Fibroblast of skin of back (primary cell): ENCODE data around the gene FAM72A.
A peak's percentile ranks its signal among the peaks of the same experiment; 100 is the strongest.
"Not testable (repeated sequence)": the region's sequence is repeated elsewhere in the genome, so short reads cannot be mapped to it uniquely, and the experiment has no call there.

Experiments
- DNase-seq: peaks from one replicate; pipeline ENCODE4 v3.0.0-alpha.2; 2013

Gene FAM72A

DNA sequence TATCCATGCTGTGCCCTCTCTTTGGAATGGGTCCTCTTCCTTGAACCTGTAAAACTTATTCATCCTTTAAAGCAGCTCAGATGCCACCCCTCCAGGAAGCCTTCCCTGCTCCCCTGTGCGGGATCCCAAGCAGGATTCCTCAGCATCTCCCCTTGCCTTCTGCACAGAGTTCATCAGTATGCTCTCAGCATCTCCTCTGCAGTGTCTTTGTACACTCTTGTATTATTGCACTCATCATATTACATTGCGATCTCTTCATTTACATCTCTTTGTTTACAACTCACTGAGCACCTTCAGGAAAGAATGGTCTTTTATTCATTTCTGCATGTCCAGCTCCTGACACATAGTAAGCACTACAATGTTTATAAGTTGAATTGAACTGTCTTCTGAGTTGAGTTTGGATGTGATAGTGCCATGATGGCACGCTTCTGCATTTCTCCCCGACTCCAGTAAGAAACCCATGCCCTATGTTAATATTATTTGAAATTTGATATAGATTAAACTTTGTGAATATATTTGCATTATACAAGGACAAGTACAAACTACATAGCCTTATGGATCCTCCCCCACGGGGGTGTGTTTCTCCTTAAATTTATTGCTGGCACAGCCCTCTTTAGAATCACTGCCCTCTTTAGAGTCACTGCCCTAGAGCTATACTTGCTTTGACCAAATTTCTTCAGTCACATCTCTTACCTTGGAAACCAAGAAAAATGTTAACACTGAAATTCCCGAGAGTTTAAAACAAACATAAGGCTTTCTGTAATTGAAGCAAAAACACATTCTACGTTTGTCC, 13.2 kb upstream of the FAM72A start:
- DNase-seq: not testable (repeated sequence)

DNA sequence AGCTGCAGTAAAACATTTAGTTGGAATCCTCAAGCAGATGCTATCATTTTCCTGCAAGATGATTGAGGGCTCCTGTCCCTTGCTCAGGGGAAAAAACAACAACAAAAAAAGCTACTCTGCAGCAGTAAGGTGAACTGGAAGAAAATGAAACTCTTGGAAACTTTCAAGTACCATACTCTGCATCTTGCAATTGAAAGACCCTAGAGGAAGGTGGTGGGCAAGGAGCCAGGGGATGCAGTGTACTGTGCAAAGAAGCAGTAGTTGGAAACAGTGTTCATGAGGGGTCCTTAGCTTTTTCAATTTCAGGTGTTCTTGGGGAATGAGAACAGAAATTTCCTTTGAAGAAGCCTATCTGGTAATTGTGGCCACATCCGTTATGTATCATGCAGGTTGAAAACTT, 8.2 kb upstream of the FAM72A start:
- not testable (repeated sequence) for DNase-seq

DNA sequence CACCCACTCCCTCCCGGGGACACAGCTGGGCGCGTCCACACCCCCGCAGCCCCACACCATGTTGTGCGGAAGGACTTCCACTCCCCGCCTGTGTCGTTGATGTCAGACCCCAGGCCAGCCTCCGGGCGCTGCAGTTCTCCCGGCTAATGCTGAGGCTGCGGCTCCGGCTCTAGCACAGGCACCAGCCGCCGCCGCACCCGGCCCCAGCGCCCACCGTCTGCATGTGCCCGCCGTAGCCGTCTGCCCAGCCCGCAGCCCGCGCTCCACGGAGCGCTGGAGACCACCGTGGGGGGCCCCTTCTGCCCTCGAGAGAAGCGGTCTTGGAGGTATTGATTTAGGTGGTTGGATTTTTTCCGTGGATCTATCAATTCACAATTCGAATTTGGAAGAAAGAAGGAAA, 2.9 kb upstream of the FAM72A start:
- DNase-seq: not testable (repeated sequence)

DNA sequence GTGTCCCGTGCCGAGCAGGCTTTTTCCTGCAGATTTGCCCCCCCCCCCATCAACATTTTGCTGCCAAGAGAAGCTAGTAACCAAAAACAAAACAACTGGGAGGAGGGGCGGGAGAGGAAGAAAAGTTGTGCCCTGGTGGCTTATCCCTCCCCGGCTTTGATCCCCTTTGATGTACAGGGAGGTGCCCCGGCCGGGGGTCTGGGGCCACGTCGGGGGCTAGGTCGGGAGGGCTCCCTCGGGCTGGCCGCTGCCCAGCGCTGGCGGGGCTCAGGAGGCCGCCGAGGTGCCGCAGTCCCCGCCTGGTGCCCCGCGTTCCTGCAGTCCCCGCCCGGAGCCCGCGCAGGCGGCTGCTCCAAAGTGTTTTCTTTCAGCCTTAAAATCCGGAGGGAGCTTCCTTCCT, 2.2 kb upstream of the FAM72A start:
- peak; percentile 12 for DNase-seq

DNA sequence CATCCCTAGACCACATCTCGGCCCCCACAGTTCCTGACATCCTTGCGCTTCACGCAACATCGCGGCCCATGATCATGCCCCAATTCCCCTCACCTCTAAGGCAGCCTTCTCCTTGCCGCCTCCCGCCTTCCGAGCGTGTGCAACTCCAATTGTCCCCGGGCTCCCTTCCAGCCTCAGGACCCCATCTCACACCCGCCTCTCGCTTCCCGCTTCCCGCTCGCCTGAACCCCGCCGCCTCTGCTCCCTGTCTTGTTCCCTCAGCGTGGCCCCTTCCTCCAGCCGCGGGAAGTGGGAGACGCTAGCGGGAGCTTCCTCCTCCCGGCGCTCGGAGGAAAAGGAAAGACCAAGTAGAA, 1.5 kb upstream of the FAM72A start:
- DNase-seq: not testable (repeated sequence)

DNA sequence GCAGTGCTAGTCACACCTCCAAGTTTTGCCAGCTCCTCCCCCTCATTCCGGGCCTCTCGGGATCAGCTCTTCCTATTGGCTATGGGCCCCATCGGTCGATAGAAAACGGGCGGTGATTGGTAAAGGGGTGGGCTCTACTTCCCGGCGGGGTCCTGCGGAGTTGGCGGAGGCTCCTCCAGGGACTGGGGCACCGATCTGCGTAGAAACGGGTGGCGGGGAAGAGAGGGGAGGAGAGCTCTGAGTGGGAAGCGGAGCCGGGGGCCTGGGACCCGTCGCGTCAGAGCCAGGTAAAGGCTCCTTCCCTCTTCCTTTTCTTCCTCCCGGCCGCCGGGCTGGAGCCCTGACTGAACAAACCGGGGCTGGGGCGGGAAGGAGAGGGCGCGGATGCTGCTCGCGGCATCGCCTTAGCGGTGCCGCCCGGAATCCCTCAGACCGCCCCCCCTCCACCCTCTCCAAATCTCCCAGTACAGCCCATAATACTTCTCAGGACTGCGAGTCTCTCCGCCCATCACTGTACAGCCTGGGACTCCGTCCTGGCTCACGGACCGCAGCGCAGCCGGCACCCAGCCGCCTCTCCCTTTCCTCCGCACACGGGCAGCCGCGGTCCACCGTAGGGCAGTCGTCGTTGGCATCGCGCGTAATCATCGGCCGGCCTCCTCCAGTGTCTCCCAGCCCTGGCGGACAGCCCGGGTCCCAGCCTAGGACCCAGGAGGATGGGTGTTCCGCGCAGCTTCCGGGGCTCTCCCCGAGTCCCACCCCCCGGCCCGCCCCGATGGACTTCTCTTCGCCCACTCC, 922 bp upstream of the FAM72A start, which contains the start of gene SRGAP2:
SRGAP2 (plus strand) TSS at position 178 of the 795 bp plus-strand sequence. CDS start 2,430 bp downstream, outside the sequence.
- DNase-seq: peak; percentile 62

DNA sequence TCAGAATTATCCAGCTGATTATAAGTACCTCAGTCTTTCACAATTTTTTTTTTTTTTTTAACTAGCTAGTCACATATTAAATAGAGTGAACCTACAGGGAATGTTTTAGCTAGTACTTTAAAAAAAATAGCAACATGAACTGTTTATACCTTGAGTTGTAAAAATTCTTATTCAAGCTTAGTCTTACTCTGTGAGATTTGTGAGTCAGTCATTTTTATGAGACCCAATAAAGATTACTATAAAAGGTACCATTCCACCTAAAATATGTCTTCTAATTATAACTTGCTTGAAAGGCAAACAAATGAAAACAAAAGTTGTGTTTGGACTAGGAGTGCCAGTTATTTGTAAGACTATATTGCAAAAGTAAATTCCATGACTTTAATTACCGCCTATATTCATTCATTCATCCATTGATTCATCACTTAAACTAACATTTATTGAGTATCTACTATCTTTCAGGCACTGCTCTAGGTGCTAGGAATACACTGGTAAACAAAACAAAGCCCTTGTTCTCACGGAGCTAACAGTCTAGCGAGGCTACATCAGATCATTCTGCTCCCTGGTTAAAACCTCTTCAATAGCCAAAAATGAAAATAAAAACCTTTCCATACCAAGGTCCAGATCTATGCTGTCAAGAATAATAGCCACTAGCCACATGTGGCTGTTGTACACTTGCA, 5.8 kb downstream of the FAM72A start:
- not testable (repeated sequence) for DNase-seq

DNA sequence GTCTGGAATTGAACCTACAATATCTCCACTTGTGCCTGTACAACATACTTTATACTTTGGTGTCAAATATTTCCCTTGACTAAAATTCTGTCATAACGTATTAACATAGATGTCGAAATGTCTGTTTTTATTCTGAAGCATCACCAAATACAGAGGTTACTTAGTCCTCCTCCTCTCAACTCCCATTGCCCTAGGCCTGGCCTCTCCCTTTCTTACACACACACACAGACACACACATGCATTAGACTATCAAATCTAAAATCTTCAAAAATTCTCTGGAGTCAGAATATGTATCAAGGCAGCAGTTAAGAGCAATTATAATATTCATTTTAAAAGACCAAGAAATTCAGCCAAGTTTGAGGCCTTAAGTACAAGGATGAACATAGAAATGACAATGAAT, 7.5 kb downstream of the FAM72A start:
- DNase-seq: not testable (repeated sequence)

DNA sequence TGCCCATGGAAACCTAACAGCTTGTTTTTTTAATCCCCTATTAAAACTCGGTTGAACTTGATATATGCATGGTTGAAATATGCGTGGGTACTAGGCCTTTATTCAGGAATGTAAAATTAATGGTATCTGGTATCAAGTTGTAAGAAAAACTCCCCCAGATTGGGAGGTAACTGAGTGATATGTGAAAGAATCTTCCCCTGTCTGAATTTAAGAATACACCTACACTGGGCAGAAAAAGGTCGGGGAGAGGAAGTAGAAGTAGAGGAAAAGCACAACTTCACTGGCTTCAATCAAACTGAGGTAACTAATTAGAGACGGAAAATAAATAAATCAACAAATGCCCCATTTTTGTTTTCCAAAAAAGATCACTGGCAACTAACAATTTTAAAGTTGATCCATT, 15.8 kb downstream of the FAM72A start:
- not testable (repeated sequence) for DNase-seq

DNA sequence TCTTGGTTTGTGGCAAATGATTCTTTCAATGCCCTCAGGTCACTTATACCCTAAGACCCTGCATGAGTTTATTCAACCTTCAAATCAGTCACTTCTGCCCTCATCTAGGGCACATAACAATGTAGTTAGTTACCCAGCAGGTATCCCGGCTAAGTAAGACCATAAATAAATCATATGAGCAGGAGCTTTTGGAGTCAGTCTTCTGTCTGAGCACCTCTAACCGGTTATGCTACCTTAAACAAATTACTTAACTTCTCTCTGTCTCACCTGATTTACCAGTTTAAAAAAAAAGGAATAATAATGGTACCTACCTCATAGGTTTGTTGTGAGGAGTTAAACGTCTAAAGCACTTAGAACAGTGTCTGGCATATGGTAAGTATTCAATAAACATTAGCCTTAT, 16.9 kb downstream of the FAM72A start:
- DNase-seq: not testable (repeated sequence)

DNA sequence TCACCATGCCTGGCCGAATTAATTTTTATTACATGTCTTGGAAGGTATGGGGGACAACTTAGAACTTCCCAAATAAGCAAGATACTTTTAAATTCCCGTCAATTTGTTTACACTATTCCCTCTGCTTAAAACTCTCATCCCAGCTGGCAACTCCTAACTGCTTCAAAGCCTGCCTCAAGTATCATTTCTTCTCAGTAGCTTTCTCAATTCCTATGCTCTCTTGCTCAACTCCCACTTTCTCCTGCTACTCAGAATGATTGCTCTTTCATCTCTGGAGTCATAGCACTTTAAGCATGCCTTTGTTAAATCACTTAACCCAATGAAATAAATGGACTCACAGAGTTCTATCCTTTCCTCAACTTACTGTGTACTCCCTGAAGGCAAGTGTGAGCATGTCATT, 18.9 kb downstream of the FAM72A start:
- DNase-seq: not testable (repeated sequence)

DNA sequence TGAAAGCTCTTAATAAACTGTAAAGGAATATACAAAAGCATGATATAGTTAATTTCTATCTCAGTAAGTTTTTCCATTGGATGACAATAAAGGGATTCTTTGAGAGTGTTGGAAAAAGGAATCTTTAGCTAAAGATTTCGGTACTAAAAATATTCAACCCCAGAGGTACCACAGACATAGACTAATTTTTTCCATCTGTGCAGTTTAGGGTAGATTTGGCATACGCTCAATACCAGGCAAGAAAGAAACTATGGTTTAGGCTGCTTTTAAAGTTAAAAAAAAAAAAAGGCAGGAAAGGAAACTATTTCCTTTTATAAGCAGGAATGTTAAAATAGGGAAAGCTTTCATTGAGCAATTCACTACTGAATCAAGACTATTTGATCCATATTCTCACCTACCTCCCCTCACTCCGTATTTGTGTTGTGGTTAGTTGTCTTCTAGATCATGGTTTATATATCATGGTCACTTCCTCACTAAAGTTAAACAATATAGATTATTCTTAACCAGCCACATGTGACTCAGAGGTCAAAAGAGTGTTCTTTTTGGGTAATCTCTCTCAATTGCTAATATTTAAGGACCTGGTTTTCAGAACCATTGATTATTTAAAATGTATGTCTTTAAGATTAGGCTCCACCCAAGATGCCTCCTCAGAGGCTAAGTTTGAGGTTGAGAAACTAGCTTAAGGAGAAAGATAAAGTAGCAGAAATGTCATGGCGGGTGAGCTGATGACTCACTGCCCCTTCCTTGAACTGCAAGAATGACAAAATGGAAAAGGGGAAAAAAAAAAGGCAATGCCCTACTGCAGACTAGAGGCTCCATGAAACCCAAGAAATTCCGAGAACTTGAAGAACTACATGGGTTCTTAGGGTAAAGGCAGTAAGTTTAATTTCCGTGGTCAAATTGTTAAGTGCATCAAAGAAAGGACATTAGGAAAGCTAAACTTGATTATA, 20.0 kb downstream of the FAM72A start:
- peak; percentile 42 for DNase-seq

DNA sequence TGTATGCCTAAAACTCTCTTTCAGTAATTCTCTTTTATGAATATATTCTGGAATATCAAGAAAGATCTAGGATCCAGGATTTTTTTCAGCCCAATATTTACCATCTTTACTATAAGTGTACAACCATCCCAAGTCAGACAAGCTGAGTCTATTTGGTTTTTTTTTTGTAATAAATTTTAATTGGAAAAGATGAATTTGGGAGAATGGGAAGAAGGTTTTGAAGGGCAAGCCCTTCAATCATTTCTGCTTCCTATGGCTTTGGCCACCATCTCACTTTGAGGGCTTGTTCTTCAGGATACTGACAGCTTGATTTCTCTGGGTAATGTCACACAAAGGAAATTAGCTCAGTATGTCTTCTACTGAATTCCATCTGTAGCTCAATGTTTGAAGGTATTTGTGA, 23.0 kb downstream of the FAM72A start:
- DNase-seq: not testable (repeated sequence)

DNA sequence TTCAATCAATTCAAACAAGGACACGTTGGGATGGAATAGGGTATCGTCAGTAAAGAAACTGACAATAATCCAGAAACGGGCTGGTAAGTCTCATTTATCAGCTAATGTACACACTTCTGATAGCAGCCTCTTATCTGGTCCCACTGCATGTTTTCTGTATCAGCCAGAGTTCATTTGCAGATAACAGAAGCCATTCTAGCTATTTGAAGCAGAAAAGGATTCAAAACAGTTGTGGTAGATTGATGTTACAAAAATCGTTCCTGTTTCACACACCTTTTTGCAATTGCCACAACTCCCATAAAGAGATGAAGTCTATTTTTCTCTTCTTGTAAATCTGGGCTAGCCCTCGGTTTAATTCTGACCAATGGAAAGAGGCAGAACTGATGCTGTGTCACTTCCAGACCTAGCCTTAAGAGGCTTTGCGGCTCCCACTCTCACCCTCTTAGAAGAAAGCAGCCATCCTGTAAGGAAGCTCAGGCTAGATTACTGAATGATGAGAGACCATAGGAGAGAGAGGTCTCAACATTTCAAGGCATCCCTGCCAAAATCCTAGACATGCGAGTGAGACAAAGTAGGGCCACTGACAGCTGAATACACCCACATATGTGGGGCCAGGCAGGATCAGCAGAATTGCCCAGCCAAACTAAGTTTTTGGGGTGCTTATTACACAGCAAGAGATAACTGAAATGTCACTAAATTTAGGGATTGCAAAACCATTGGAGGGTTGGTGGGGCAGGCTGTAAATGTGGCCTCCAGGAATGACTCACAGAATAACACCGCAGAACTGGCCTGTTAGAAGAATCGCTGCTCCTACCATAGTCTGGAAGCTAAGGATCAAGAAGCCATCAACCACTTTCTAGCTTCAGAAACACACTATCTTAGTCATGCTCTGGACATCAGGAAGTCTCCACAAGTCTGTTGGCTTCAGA, 24.3 kb downstream of the FAM72A start:
- peak; percentile 44 for DNase-seq

DNA sequence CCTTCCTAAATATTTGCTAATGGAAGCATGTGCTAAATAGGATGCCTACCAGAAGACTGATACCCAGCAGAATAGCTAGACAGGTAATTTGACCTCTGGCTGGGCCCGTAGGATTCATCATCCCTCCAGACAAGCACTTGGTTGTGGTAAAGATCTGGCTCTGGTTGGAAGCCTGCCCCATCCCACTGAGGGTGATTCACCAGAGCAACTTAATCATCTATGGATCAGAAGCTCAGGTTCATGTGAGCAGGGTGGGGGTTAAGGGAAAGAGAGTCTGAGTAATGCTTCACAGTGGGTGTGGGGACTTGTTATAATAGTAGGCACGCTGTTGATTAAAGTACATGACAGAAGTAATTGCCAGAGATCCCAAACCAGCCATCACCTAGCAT, 26.5 kb downstream of the FAM72A start:
- not testable (repeated sequence) for DNase-seq

DNA sequence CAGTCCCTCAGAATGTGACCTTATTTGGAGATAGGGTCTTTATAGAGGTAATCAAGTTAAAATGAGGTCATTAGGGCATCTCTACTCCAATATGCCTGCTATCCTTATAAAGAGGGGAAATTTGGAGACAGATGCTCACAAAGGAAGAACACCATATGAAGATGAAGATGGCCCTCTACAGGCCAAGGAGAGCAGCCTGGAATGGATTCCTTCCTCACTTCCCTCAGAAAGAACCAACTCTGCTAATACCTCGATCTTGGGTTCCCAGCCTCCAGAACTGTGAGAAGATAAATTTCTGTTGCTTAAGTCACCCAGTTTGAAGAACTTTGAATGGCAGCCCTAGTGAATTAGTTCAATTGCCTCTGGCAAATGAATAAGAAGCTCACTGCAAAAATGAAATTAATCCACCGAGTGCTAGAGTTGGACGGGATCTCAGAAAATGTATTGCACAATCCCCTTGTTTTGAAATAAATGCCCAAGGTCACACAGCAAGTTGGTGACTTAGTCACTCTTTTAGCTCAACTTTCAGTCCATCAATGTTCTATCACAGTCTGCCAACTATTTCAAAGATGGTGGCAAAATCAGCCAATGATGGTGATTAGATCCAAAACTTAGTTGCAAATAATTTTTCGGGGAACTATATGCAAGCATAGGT, 27.1 kb downstream of the FAM72A start:
- peak; percentile 2 for DNase-seq

DNA sequence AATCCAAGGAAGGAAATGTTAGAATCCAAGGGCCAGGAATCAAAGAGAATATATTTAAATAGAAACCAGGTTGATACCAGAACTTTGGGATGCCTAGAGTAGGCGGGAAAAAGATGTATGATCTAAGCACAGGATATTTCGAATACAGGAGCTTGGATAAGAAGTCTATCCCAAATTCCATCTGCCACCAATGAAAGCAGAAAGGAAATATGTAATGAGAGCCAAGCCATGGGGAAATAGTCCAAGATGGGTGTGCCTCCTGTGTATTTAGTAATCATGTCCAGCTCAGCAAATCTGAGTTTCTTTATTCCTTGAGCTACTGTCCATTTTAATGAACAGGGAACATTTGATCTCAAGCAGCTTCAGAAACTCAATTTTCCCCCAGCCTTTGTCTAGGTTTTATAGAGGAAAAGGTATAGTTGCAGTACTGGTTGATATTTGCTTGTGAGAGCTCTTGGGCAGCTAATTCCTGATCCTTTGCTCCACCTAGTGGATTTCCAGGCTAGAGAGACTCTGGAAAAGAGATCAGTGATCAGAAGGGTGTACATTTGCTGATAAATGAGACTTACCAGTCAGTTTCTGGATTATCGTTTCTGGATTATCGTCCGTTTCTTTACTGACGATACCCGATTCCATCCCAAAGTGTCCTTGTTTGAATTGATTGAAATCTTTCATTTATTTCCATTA, 28.3 kb downstream of the FAM72A start:
- peak; percentile 18 for DNase-seq

DNA sequence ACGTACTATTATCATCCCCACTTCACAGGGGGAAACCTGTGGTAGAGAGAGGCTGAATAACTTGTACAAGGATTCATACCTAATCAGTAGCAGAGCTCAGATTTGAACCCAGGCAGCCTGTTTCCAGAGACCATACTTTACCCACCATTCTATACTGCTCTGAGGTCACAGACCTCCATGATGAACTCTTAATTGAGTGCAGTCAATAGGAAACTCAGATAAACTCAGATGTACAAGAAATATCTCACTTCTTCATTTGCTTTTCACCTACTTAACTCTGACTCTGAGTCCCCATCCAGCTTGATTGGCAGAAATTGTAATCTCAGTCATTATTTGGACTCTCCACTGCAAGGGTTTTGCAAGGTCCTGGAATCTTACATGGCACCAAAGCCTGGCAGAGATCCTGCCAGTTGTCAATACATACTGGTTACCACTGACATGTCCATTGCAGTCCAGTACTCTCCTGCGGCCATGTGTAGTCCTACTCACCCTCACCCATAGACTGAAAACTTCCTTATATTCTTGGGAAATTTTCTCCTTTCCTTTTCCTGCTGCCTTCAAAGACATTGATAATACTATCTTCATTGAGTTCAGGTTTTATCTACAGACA, 29.4 kb downstream of the FAM72A start:
- not testable (repeated sequence) for DNase-seq

DNA sequence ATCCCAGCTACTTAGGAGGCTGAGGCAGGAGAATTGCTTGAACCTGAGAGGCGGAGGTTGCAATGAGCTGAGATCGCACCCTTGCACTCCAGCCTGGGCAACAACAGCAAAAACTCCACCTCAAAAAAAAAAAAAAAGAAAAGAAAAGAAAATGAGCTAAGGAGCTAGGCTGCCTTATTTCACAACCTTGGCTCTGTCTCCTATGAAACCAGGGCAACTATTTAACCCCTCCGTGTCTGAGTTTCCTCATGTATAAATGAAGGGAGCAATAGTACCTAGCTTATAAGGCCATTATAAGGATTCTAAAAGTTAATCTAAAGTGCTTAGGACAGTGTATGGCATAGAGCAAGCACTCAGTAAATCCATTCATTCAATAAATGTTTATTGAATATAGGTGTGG, 32.8 kb downstream of the FAM72A start:
- not testable (repeated sequence) for DNase-seq
